ENCODE measurements around the gene DHRS7C.

Gene DHRS7C

DNA sequence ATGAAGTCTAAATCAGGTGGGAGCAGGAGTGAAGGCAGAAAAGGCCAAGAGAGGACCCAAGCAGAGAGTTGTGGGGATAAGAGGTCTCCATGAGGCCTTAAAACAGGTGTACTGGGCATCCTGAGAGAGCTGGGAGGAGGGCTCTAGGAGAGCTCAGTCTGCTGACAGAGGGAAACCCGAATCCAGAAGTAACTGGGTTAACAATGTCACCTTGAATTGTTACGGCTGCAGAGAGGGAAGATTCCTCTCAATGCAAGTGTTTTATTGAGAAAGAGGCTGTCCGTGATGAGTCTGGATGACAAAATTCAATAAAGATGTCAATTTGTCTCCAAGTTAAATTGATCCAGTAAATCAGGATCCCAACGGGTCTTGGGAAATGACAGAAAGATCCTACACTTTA, 8.3 kb downstream of the DHRS7C start:
- no peak for DNase-seq (ENCODE audit: low read depth)
- TF ChIP-seq CTCF (conservative IDR thresholded peaks at IDR 0.05; ENCODE audit: low read depth, low read length): no peak
- no peak overlapping the region for H3K4me3 ChIP-seq (ENCODE audit: low read length)

- H3K4me3 ChIP-seq (ENCODE audit: low read length): no peak overlapping the region
- no peak for TF ChIP-seq CTCF (conservative IDR thresholded peaks at IDR 0.05; ENCODE audit: low read depth, low read length)
- no peak for DNase-seq (ENCODE audit: low read depth)
These were observed 10.8 kb downstream of the DHRS7C start for GRCh38 chr17:9780552-9780951.

- no peak for TF ChIP-seq CTCF (conservative IDR thresholded peaks at IDR 0.05; ENCODE audit: low read depth, low read length)
- no peak overlapping the region for H3K4me3 ChIP-seq (ENCODE audit: low read length)
- no peak for DNase-seq (ENCODE audit: low read depth)
These were observed 14.5 kb downstream of the DHRS7C start for GRCh38 chr17:9776911-9777310.

- H3K4me3 ChIP-seq (ENCODE audit: low read length): no peak overlapping the region
- no peak for DNase-seq (ENCODE audit: low read depth)
- no peak for TF ChIP-seq CTCF (conservative IDR thresholded peaks at IDR 0.05; ENCODE audit: low read depth, low read length)
These were observed 18.7 kb downstream of the DHRS7C start for GRCh38 chr17:9772658-9773057.

DNA sequence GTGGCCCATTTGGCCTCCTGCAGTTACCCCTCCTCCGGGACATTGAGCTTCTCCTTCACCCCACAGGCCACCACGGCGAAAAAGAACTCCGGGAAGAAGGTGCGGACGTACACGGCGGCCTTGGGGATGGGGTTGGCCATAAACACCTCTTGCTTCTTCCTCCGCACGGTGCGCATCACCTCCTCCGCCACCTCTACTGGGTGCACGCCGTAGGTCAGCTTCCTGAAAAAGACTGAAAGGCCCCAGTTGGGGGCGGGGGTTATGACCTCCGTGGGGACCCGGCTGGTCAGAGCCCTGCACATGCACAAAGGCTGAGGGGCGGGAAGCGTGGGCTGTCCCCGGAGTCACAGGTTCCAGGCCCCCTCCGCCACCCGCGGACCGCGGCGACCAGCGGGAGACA, 19.9 kb downstream of the DHRS7C start:
- DNase-seq (ENCODE audit: low read depth): no peak
- no peak for TF ChIP-seq CTCF (conservative IDR thresholded peaks at IDR 0.05; ENCODE audit: low read depth, low read length)
- H3K4me3 ChIP-seq (ENCODE audit: low read length): no peak overlapping the region

DNA sequence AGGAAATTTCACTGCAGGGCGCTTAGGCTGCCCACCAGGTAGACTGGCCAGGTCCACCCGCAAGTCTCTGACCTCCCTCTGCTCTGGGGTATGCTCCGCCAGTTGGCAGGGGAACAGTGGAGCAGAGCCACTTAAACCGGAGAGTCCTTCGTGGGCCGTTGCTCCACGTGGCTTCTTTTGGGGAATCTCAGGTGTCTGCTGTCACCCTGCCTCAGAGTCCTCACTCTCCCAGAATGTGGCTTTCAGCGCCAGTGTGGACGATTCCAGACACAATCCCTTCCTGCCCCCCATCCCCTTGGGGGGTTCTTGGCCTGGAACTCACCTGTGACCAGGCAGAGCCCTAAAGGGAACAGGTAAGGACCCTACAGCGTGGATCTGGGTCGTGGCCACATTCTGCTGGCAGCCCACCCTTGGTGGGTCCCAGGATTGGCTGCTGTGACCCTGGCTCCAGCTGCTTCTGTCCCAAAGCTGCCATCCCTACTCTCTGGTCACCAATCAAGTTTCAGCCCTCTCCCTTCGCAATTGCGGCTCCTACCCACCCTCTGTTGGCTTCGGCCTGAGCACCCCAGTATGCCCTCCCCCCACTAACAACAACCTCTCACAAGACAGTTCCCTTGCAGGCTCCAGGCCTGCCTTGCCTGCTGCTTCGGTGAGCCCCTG, 22.2 kb downstream of the DHRS7C start:
- TF ChIP-seq CTCF (conservative IDR thresholded peaks at IDR 0.05; ENCODE audit: low read depth, low read length): no peak
- DNase-seq (ENCODE audit: low read depth): no peak
- no peak overlapping the region for H3K4me3 ChIP-seq (ENCODE audit: low read length)

DNA sequence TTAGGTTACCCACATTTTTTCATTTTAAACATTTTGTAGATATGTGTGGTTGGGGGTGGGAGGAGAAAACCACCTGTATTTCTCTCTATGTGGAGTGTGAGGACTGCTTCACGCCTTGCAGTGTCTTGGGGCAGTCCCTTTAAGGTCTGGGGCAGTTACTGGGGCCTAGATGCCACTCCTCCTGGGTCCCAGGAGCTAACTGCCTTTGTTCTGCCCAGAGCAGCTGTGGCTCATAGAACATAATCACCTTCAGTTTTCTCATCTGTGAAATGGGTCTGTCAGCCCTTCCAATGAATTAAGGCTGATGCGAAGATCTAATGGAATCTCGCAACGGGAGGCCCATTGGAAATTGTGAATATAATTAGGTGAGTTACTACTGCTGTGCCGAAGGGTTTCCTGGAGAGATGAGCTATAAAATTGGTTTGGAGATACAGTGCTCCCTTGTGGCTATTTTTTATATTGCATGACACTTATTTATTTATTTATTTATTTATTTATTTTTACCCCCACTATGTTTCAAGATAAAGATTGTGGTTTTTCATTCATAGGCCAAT, 22.9 kb downstream of the DHRS7C start:
- peak; percentile 42 for TF ChIP-seq CTCF (conservative IDR thresholded peaks at IDR 0.05; ENCODE audit: low read depth, low read length)
- no peak for DNase-seq (ENCODE audit: low read depth)
- no peak overlapping the region for H3K4me3 ChIP-seq (ENCODE audit: low read length)

Data from retinal pigment epithelial cell (primary cell).